ENCODE data around the gene EXOC8. TPM values are rescaled to one million over a fixed set of nuclear protein-coding genes. Genes with fewer than 3 reads are reported as not detected.

EXOC8 gene
- total and polyA plus RNA-seq, 2 of the 8 experiments (the other 6 are each of a cell fraction or from before 2014, with no cell fraction given), result 2.0 to 9.8 TPM

DNA sequence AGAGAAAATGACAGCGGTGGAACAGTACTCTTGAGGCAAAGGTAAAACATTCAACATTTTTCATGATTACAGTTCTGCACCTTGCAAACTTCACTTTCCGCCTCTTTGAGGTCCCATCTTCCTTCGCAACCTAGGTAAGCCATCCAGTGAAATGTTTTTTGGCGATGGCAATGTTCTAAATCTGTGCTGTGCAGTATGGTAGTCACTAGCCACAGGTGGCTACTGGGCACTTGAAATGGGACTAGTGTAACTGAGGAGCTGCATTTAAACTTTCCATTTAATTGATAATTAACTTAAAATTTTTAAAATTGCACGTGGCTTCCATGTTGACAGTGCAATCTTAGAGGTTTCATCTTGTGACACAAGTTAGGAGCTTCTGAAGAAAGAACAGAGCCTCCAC is 13.0 kb downstream of the EXOC8 start:
- no peak for DNase-seq (ENCODE audit: low read depth in 1 of 2, low spot score in 2 of 2)
- Histone ChIP-seq H3K4me2 (ENCODE audit: insufficient read depth in 1 of 2, low read depth in 2 of 2, low read length in 2 of 2) (no peak overlapping the region), H3K9ac (replicated peaks in 1 of 4; ENCODE audit: extremely low read depth in 1 of 4, low read depth in 3 of 4, low read length in 3 of 4) (no peak overlapping the region), H3K36me3 (ENCODE audit: control insufficient read depth in 2 of 4, insufficient read depth in 4 of 4, low read length in 3 of 4) (no peaks in the 10 kb centered on the region), H3K4ac (replicated peaks; ENCODE audit: insufficient read length, low read depth, low read length) (no peak overlapping the region), H3K4me3 (ENCODE audit: extremely low read depth in 1 of 4, insufficient read depth in 2 of 4, low read depth in 3 of 4, low read length in 4 of 4) (no peak overlapping the region), H3K23ac (ENCODE audit: insufficient read length) (no peak overlapping the region), H3K23me2 (ENCODE audit: low read depth, low read length) (no peaks in the 10 kb centered on the region), H3K79me1 (ENCODE audit: low read depth, low read length) (no peaks in the 10 kb centered on the region), H3K18ac (ENCODE audit: extremely low read depth, low read length) (no peak overlapping the region), H3K9me3 (ENCODE audit: insufficient read depth in 2 of 2, low read depth in 1 of 2, low read length in 1 of 2) (no peaks in the 10 kb centered on the region), H2AFZ (ENCODE audit: low read length) (no peak overlapping the region), H2BK20ac (ENCODE audit: low read length) (no peak overlapping the region), H2BK5ac (ENCODE audit: low read depth, low read length) (no peak overlapping the region), H4K91ac (replicated peaks; ENCODE audit: insufficient read length, low read length) (no peak overlapping the region), H3K56ac (replicated peaks; ENCODE audit: insufficient read length, low read depth, low read length) (no peak overlapping the region), H3K27me3 (replicated peaks in 1 of 4; ENCODE audit: control insufficient read depth in 3 of 4, extremely low read depth in 1 of 4, insufficient read depth in 3 of 4, low read length in 3 of 4) (no peaks in the 10 kb centered on the region), H4K8ac (ENCODE audit: extremely low read depth, insufficient read depth, low read length) (no peak overlapping the region), H2BK15ac (ENCODE audit: low read length) (no peak overlapping the region), H4K20me1 (replicated peaks in 1 of 2; ENCODE audit: control insufficient read depth in 1 of 2, insufficient read depth in 2 of 2, low read length in 2 of 2) (peaks cover 2 to 3% of the 10 kb centered on the region in 2 experiments), H3K79me2 (ENCODE audit: control insufficient read depth in 1 of 2, insufficient read depth in 2 of 2, low read length in 2 of 2) (no peaks in the 10 kb centered on the region), H2BK12ac (ENCODE audit: low read depth, low read length) (no peak overlapping the region), H3K27ac (ENCODE audit: low read depth, low read length) (no peak overlapping the region), H2BK120ac (replicated peaks; ENCODE audit: low read depth, low read length) (no peak overlapping the region), H3K14ac (ENCODE audit: insufficient read length) (no peak overlapping the region), H4K5ac (ENCODE audit: insufficient read length, low read depth, low read length) (no peak overlapping the region), H2AK5ac (ENCODE audit: low read depth, low read length) (no peak overlapping the region), H3K4me1 (replicated peaks in 1 of 4; ENCODE audit: control insufficient read depth in 3 of 4, insufficient read depth in 4 of 4, low read length in 3 of 4) (no peaks in the 10 kb centered on the region)
- ChIA-PET CTCF (ENCODE audit: partially characterized antibody) (interaction anchor here (0.5 to 1.1 kb wide), 5 partner anchors 12 to 292 kb away, joined by 3 to 5 read pairs (median 3); no protein-coding TSS in a partner anchor), POLR2A (ENCODE audit: partially characterized antibody) (no interaction called here)
- WGBS, 2 experiments (ENCODE audit: extremely low coverage in 1 of 2, insufficient coverage in 1 of 2, insufficient read length in 1 of 2, insufficient replicate concordance in 2 of 2, low coverage in 1 of 2, low lambda C conversion rate in 2 of 2, missing lambda C conversion rate in 1 of 2), result 79% methylated on average over 5 of the region's 5 CpGs; no CpG with 5 or more reads in 1 of the 2 experiments
- no peak for FAIRE-seq
- TF ChIP-seq JUND (IDR thresholded peaks at IDR 0.05; ENCODE audit: low read length) (no peak), KDM1A (IDR thresholded peaks at IDR 0.05; ENCODE audit: borderline replicate concordance, low read length) (no peak), RFX5 (IDR thresholded peaks at IDR 0.05; ENCODE audit: borderline replicate concordance, low read depth, low read length) (no peak), GABPA (IDR thresholded peaks at IDR 0.05; ENCODE audit: borderline replicate concordance, insufficient read depth, low read length) (no peak), GTF2F1 (IDR thresholded peaks at IDR 0.05; ENCODE audit: borderline replicate concordance, low read depth, low read length) (no peak), EP300 (IDR thresholded peaks at IDR 0.05; ENCODE audit: borderline replicate concordance in 1 of 2, low read depth in 2 of 2, low read length in 2 of 2) (no peak), EZH2 (IDR thresholded peaks at IDR 0.05; ENCODE audit: low read depth, low read length, severe bottlenecking) (no peak), TBP (IDR thresholded peaks at IDR 0.05; ENCODE audit: low read depth, low read length) (no peak), FOSL1 (IDR thresholded peaks at IDR 0.05; ENCODE audit: insufficient read depth, low read depth, low read length) (no peak), SRF (IDR thresholded peaks at IDR 0.05; ENCODE audit: low read depth, low read length) (no peak), EGR1 (IDR thresholded peaks at IDR 0.05; ENCODE audit: borderline replicate concordance, low read depth, low read length) (no peak), CBX5 (IDR thresholded peaks at IDR 0.05; ENCODE audit: low read depth, low read length) (no peak), BACH1 (IDR thresholded peaks at IDR 0.05; ENCODE audit: low read length) (no peak)
- TF ChIP-seq, protein P1, sequence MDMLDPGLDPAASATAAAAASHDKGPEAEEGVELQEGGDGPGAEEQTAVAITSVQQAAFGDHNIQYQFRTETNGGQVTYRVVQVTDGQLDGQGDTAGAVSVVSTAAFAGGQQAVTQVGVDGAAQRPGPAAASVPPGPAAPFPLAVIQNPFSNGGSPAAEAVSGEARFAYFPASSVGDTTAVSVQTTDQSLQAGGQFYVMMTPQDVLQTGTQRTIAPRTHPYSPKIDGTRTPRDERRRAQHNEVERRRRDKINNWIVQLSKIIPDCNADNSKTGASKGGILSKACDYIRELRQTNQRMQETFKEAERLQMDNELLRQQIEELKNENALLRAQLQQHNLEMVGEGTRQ (IDR thresholded peaks at IDR 0.05; ENCODE audit: low read length), result no peak
